Measurements from ENCODE around the gene GCAT.

The GCAT gene

DNA sequence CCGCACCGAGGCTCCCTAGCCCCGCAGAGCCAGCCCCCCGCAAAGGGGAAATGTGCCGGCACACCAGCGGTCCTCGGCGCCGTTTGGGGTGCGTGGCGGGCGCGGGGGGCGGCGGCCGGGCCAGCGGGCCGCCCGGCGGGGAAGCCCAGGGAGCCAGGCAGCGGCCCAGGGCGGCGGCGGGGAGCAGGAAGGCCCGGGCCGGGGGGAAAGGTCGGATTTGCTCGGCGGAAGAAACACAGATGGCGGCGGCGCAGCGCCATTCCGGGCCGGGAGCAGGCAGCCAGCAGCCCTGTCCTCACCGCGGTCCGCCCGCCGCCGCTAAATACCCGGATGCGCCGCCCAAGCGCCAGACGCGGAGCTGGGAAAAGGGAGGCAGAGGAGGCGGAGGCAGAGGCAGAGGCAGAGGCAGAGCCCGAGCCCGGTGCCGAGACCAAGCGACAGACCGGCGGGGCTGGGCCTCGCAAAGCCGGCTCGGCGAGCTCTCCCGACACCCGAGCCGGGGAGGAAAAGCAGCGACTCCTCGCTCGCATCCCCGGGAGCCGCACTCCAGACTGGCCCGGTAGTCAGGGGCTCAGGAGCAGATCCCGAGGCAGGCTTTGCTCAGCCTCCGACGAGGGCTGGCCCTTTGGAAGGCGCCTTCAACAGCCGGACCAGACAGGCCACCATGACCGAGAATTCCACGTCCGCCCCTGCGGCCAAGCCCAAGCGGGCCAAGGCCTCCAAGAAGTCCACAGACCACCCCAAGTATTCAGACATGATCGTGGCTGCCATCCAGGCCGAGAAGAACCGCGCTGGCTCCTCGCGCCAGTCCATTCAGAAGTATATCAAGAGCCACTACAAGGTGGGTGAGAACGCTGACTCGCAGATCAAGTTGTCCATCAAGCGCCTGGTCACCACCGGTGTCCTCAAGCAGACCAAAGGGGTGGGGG, 2.6 kb upstream of the GCAT start:
- DNase-seq (ENCODE audit: low read depth), result peak; percentile 85
- peak overlapping the region; percentile 77 for H3K4me3 ChIP-seq (ENCODE audit: low read depth, low read length)
- no peak for TF ChIP-seq CTCF (conservative IDR thresholded peaks at IDR 0.05; ENCODE audit: low read depth, low read length)

GRCh38 chr22:37805810-37806277, 1.9 kb upstream of the GCAT start:
- DNase-seq (ENCODE audit: low read depth), result no peak
- no peak for TF ChIP-seq CTCF (conservative IDR thresholded peaks at IDR 0.05; ENCODE audit: low read depth, low read length)
- peak overlapping the region; percentile 77 for H3K4me3 ChIP-seq (ENCODE audit: low read depth, low read length)

DNA sequence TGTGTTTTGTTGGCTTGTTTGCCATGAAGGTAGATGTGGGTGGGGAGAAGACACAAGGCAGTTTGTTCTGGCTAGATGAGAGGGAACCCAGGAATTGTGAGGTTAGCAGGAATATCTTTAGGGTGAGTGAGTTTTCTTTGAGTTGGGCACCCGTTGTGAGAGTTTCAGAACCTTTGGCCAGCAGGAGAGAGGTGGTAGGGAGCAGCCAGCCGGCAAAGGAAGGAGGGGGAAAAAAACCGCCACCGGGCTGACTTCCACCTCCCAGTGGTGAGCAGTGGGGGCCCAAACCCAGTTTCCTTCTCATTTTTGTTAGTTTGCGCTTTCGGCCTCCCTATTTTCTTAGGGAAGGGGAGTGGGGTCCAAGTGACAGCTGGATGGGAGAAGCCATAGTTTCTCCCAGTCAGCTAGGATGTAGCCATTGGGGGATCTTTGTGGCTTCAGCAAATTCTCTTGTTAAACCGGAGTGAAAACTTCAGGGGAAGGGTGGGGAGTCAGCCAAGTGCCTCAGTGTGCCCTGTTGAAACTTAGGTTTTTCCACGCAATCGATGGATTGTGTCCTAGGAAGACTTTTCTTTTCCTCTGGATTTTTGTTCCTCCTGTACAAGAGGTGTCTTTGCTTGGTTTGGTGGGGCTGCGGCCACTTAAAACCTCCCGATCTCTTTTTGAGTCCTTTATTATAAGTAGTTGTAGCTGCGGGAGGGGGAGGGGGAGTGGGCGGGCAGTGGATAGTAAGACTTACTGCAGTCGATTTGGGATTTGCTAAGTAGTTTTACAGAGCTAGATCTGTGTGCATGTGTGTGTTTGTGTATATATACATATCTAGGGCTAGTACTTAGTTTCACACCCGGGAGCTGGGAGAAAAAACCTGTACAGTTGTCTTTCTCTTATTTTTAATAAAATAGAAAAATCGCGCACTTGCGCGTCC, 1.1 kb upstream of the GCAT start:
- TF ChIP-seq CTCF (conservative IDR thresholded peaks at IDR 0.05; ENCODE audit: low read depth, low read length), result no peak
- peak overlapping the region; percentile 77 for H3K4me3 ChIP-seq (ENCODE audit: low read depth, low read length)
- peak; percentile 58 for DNase-seq (ENCODE audit: low read depth)

DNA sequence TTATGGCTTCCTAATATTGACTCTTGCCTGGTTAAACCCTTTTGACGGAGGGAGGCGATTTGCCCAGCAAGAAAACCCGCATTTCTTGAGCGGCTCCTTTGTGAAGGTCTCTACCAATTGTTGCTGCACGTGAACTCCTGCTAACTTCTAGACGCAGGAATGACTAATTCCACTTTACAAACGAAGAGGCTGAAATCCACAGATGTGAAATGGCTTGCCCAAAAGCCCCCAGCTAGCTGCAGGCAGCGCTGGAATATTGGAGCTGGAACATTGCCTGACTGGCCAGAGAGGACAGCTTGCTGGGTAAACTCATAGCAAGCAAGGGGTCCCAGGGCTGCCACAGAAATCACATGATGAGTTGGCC, 542 bp downstream of the GCAT start:
- TF ChIP-seq CTCF (conservative IDR thresholded peaks at IDR 0.05; ENCODE audit: low read depth, low read length), result no peak
- peak overlapping the region; percentile 77 for H3K4me3 ChIP-seq (ENCODE audit: low read depth, low read length)
- DNase-seq (ENCODE audit: low read depth), result peak; percentile 54

DNA sequence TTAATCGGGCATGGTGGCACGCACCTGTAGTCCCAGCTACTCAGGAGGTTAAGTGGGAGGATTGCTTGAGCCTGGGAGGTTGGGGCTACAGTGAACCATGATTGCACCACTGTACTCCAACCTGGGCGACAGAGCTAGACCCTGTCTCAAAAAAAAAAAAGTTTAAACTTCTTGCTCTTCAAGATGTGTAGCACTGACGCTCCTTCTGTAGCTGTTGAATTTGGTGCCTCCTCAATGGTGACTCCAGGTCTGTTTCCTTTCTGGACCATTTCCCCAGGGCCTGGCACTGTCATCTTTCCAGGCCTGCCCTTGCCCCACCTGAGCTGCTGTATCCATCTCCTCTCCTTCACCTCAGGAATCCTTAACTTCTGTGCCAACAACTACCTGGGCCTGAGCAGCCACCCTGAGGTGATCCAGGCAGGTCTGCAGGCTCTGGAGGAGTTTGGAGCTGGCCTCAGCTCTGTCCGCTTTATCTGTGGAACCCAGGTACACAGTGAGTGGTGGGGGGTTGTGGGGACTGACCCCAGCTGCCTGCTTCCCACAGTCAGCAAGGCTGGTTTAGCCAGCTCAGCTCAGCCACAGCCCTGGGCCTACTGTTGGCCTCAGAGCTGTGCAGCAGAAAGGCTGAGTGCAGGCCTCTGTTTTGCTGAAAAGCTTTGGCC, 2.1 kb downstream of the GCAT start:
- no peak for DNase-seq (ENCODE audit: low read depth)
- no peak for TF ChIP-seq CTCF (conservative IDR thresholded peaks at IDR 0.05; ENCODE audit: low read depth, low read length)
- H3K4me3 ChIP-seq (ENCODE audit: low read depth, low read length), result no peak overlapping the region

GRCh38 chr22:37811867-37812266, 4.1 kb downstream of the GCAT start:
- DNase-seq (ENCODE audit: low read depth), result no peak
- TF ChIP-seq CTCF (conservative IDR thresholded peaks at IDR 0.05; ENCODE audit: low read depth, low read length), result no peak
- no peak overlapping the region for H3K4me3 ChIP-seq (ENCODE audit: low read depth, low read length)

Data from choroid plexus epithelial cell (primary cell).